A673 (cell line): Measurements from ENCODE around the gene OBI1.

Experiments used
- CTCF ChIP-seq: fragments of 300-800, 200-600 bp; sonication (generic); conservative IDR thresholded peaks from 2 replicates; pipeline ENCODE4 v1.5.1; 2017; ENCODE audit warnings: low read depth, mild to moderate bottlenecking, antibody characterized with exemption, low read length, moderate library complexity, mixed read lengths
- EZH2 ChIP-seq: fragments of 200-600 bp; sonication (generic); IDR thresholded peaks from 2 replicates; pipeline ENCODE4 v1.6.1; 2017; ENCODE audit warnings: borderline replicate concordance, low read depth, mild to moderate bottlenecking, mixed read lengths, antibody characterized with exemption, low read length; ENCODE audit not compliant: poor library complexity, severe bottlenecking

- TF ChIP-seq EZH2 (no peak), CTCF (no peak)
Measured at GRCh38 chr13:78657699-78658629, 991 bp downstream of the OBI1 start.
